Right cardiac atrium (tissue), 5 donors: Measurements from ENCODE around the gene KIF3C. TPM values are rescaled to one million over a fixed set of nuclear protein-coding genes. Genes with fewer than 3 reads are reported as not detected.
A peak's percentile ranks its signal among the peaks of the same experiment; 100 is the strongest.
"Not testable (repeated sequence)": the region's sequence is repeated elsewhere in the genome, so short reads cannot be mapped to it uniquely, and the experiment has no call there.

Source experiments
- ATAC-seq, 2 donors: fragments of 200-7000 bp; cut with Tn5 transposase; one replicate each; pipeline versions ENCODE4 v1.8.0 to v1.9.1; 2020; ENCODE audit warnings: moderate library complexity in 2 of 2, mild to moderate bottlenecking in 1 of 2
- DNase-seq, 3 donors: peaks; one replicate each; pipeline ENCODE4 v3.0.0-alpha.2; 2020
- H3K27ac ChIP-seq: one replicate; pipeline ENCODE4 v1.5.1; 2013; ENCODE audit warnings: mild to moderate bottlenecking, low read length, control low read depth, moderate library complexity
- H3K27me3 ChIP-seq: one replicate; pipeline ENCODE4 v1.6.1; 2013; ENCODE audit not compliant: control insufficient read depth, insufficient read depth
- H3K4me1 ChIP-seq: one replicate; pipeline ENCODE4 v1.6.1; 2013; ENCODE audit warnings: low read length; ENCODE audit not compliant: control insufficient read depth, insufficient read depth
- H3K4me3 ChIP-seq: one replicate; pipeline ENCODE4 v1.5.1; 2013; ENCODE audit warnings: low read length, control low read depth
- H3K9me3 ChIP-seq: one replicate; pipeline ENCODE4 v1.6.1; 2013; ENCODE audit warnings: low read length; ENCODE audit not compliant: control insufficient read depth
- WGBS: extraction: QIAGEN DNeasy Blood & Tissue Kit; methylation state at CpG from one replicate; pipeline ENCODE4 v1.1.7; 2013; 5-methylcytosine and 5-hydroxymethylcytosine counted together
- intact Hi-C, 4 donors: fragments of 100-400 bp; cut with DNase I; formaldehyde crosslinking; loops; one replicate each; pipeline versions ENCODE4 v1.11.0 to v1.14.0; 2022 to 2023
- polyA plus RNA-seq: library from polyadenylated mRNA; stranded (reverse); fragments of 200-250 nt; gene quantifications from one replicate; pipeline ENCODE4 v1.2.3, GENCODE V29; 2013
- total RNA-seq, 4 donors: library from RNA; stranded (reverse); fragmentation: NEBNext Ultra II Directional; extraction: Animal tissue kit (Norgen Biotek cat#: 25700); gene quantifications; one replicate each; pipeline ENCODE4 v1.2.1, GENCODE V29; 2021
- donor health status: healthy with polysubstance abuse.
- donor health status: DM: no; HTN: yes; CAD: no.
- donor health status: DM: no; HTN: no; CAD: no.
- donor health status: DM: no; HTN: yes; CAD: no; lungs with severe emphysema.
- donor health status: DM: yes; HTN: yes; CAD: no.

Gene KIF3C
- total and polyA plus RNA-seq, 5 donors, result 3.1 to 6.7 (median 4.5) TPM

GRCh38 chr2:25998816-25999383 lies 16.6 kb upstream of the KIF3C start:
- intact Hi-C loops, result loop anchor here in 1 of 4 donors (10.0 kb wide), 1 partner anchor 86 kb away; no protein-coding TSS in a partner anchor

GRCh38 chr2:25996844-25997243 lies 14.5 kb upstream of the KIF3C start:
- no peaks in the 10 kb centered on the region for H3K27me3 ChIP-seq
- no peak overlapping the region for H3K27ac ChIP-seq
- intact Hi-C loops, result loop anchor here in 1 of 4 donors (10.0 kb wide), 1 partner anchor 88 kb away; no protein-coding TSS in a partner anchor
- H3K9me3 ChIP-seq, result no peaks in the 10 kb centered on the region
- 63% methylated on average over 1 of the region's 1 CpG for WGBS
- ATAC-seq (no peak), DNase-seq (no peak)
- H3K4me3 ChIP-seq, result no peak overlapping the region
- peaks cover 3% of the 10 kb centered on the region for H3K4me1 ChIP-seq

More at GRCh38 chr2:25998816-25999383, 16.6 kb upstream of the KIF3C start:
- ATAC-seq, H3K4me1 ChIP-seq, DNase-seq, H3K27ac ChIP-seq, H3K27me3 ChIP-seq, H3K9me3 ChIP-seq, H3K4me3 ChIP-seq: not testable (repeated sequence)
- 97% methylated on average over 13 of the region's 13 CpGs for WGBS

GRCh38 chr2:25994509-25994908 lies 12.2 kb upstream of the KIF3C start:
- WGBS, result 93% methylated on average over 15 of the region's 15 CpGs
- Histone ChIP-seq H3K27ac (no peak overlapping the region), H3K27me3 (no peaks in the 10 kb centered on the region), H3K4me1 (no peaks in the 10 kb centered on the region), H3K9me3 (no peaks in the 10 kb centered on the region), H3K4me3 (no peak overlapping the region)
- DNase-seq (peak in 1 of 3 donors; percentile 40), ATAC-seq (no peak)
- intact Hi-C loops, result loop anchor here in 2 of 4 donors (5.0 to 10.0 kb wide), 2 partner anchors 90 to 148 kb away; no protein-coding TSS in a partner anchor

- H3K4me1 ChIP-seq, result no peaks in the 10 kb centered on the region
- H3K9me3 ChIP-seq, result no peaks in the 10 kb centered on the region
- WGBS, result 63% methylated on average over 5 of the region's 5 CpGs
- no peak for ATAC-seq
- no peaks in the 10 kb centered on the region for H3K27me3 ChIP-seq
- intact Hi-C loops, result loop anchor here in 3 of 4 donors (2.0 to 10.0 kb wide), 3 partner anchors 92 to 152 kb away; no protein-coding TSS in a partner anchor
- H3K4me3 ChIP-seq, result no peak overlapping the region
- H3K27ac ChIP-seq, result no peak overlapping the region
- no peak for DNase-seq
Measured at GRCh38 chr2:25993049-25993448, 10.8 kb upstream of the KIF3C start.

GRCh38 chr2:25992556-25992955 lies 10.3 kb upstream of the KIF3C start:
- no peaks in the 10 kb centered on the region for H3K27me3 ChIP-seq
- no peak overlapping the region for H3K4me3 ChIP-seq
- 88% methylated on average over 8 of the region's 8 CpGs for WGBS
- ATAC-seq, result no peak
- H3K27ac ChIP-seq, result no peak overlapping the region
- no peaks in the 10 kb centered on the region for H3K9me3 ChIP-seq
- no peak for DNase-seq
- intact Hi-C loops, result loop anchor here in 3 of 4 donors (2.0 to 10.0 kb wide), 3 partner anchors 92 to 152 kb away; no protein-coding TSS in a partner anchor
- no peaks in the 10 kb centered on the region for H3K4me1 ChIP-seq

GRCh38 chr2:25991965-25992364 lies 9.7 kb upstream of the KIF3C start:
- Histone ChIP-seq H3K27ac (no peak overlapping the region), H3K27me3 (no peaks in the 10 kb centered on the region), H3K4me1 (no peaks in the 10 kb centered on the region), H3K9me3 (no peaks in the 10 kb centered on the region), H3K4me3 (no peak overlapping the region)
- DNase-seq, result no peak
- peak in 1 of 2 donors; percentile 36 for ATAC-seq
- 81% methylated on average over 3 of the region's 3 CpGs for WGBS
- intact Hi-C loops, result loop anchor here in 3 of 4 donors (2.0 to 10.0 kb wide), 3 partner anchors 93 to 153 kb away; no protein-coding TSS in a partner anchor

GRCh38 chr2:25989154-25989553 lies 6.9 kb upstream of the KIF3C start:
- H3K9me3 ChIP-seq, result no peaks in the 10 kb centered on the region
- H3K4me3 ChIP-seq, result no peak overlapping the region
- 97% methylated on average over 4 of the region's 4 CpGs for WGBS
- ATAC-seq (no peak), DNase-seq (no peak)
- H3K4me1 ChIP-seq, result no peaks in the 10 kb centered on the region
- intact Hi-C loops, result no loop called here
- no peak overlapping the region for H3K27ac ChIP-seq
- no peaks in the 10 kb centered on the region for H3K27me3 ChIP-seq

GRCh38 chr2:25988134-25988533 lies 5.8 kb upstream of the KIF3C start:
- WGBS, result 93% methylated on average over 9 of the region's 9 CpGs
- DNase-seq (no peak), ATAC-seq (no peak)
- H3K9me3 ChIP-seq, result no peaks in the 10 kb centered on the region
- intact Hi-C loops, result no loop called here
- H3K4me1 ChIP-seq, result no peaks in the 10 kb centered on the region
- H3K27me3 ChIP-seq, result no peaks in the 10 kb centered on the region
- H3K4me3 ChIP-seq, result no peak overlapping the region
- no peak overlapping the region for H3K27ac ChIP-seq

- DNase-seq (no peak), ATAC-seq (no peak)
- Histone ChIP-seq H3K27ac (no peak overlapping the region), H3K27me3 (no peaks in the 10 kb centered on the region), H3K4me3 (no peak overlapping the region), H3K9me3 (no peaks in the 10 kb centered on the region), H3K4me1 (no peaks in the 10 kb centered on the region)
- intact Hi-C loops, result no loop called here
Measured at GRCh38 chr2:25983735-25984134, 1.4 kb upstream of the KIF3C start.

GRCh38 chr2:25982968-25983280 lies 627 bp upstream of the KIF3C start:
- no peak for ATAC-seq
- DNase-seq, result no peak
- intact Hi-C loops, result no loop called here
- Histone ChIP-seq H3K27ac (peak overlapping the region; percentile 5), H3K27me3 (no peaks in the 10 kb centered on the region), H3K4me3 (peak overlapping the region; percentile 75), H3K4me1 (no peaks in the 10 kb centered on the region), H3K9me3 (no peaks in the 10 kb centered on the region)
- whole genome bisulfite sequencing, result 47% methylated on average over 15 of the region's 15 CpGs

GRCh38 chr2:25981596-25982272 lies 563 bp downstream of the KIF3C start:
- WGBS, result 10% methylated on average over 44 of the region's 44 CpGs
- H3K27me3 ChIP-seq, result no peaks in the 10 kb centered on the region
- no peaks in the 10 kb centered on the region for H3K4me1 ChIP-seq
- DNase-seq (peak; percentile 24 to 65 (median 59)), ATAC-seq (peak; percentile 50 to 53)
- H3K4me3 ChIP-seq, result peak overlapping the region; percentile 75
- intact Hi-C loops, result no loop called here
- no peak overlapping the region for H3K27ac ChIP-seq
- H3K9me3 ChIP-seq, result no peaks in the 10 kb centered on the region
